GM18505 (cell line): ENCODE measurements around the gene FN3KRP.

Experiments used
- ATAC-seq: cut with Tn5 transposase; IDR thresholded peaks from one replicate; pipeline ENCODE4 v1.9.1; 2021; ENCODE audit not compliant: unreplicated experiment
- POLR2A ChIP-seq: IDR thresholded peaks from 4 replicates; pipeline ENCODE4 v1.6.1; 2011; ENCODE audit warnings: borderline replicate concordance; ENCODE audit not compliant: insufficient read depth, insufficient read length; ENCODE audit errors: extremely low read depth

FN3KRP gene

DNA sequence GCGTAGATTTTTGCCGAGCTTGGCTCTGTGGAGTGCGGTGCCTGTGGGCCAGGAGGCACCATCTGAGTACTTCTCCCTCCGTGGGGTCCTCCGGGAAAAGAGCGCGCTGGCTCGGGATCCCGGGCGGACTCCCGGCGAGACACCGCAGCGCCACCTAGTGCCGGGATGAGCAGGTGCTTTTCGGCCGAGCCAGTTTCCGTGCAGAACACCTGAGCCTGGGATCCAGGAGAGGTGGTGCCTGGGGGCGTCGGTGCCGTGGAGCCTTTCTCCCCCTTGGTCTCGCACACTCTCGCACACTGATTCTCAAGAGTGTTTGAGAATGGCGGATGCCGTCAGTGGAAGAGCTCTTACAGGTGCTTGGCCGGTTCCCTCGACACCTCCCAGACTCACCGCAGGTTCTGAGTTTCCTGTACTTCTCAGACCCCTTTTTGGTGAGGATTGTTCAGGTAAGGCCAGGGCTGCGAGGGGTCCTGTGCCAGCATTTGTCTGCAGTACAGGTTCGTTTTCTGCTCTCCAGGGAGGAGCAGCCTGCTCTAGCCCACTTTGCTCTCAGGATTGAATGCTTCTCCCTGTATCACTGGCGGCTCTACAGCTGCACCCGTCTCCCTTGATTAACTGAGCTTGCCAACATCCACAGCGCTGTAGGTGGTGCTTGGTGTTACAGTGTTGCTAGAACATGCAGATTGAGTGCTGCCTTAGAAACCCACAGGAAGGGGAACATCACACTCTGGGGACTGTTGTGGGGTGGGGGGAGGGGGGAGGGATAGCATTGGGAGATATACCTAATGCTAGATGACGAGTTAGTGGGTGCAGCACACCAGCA is 58.7 kb downstream of the FN3KRP start:
- TF ChIP-seq POLR2A: no peak
- ATAC-seq: no peak

GRCh38 chr17:82776454-82776853 is 59.9 kb downstream of the FN3KRP start:
- TF ChIP-seq POLR2A: no peak
- no peak for ATAC-seq
